ENCODE measurements around the gene PTAFR.
A peak's percentile ranks its signal among the peaks of the same experiment; 100 is the strongest.

The PTAFR gene

DNA sequence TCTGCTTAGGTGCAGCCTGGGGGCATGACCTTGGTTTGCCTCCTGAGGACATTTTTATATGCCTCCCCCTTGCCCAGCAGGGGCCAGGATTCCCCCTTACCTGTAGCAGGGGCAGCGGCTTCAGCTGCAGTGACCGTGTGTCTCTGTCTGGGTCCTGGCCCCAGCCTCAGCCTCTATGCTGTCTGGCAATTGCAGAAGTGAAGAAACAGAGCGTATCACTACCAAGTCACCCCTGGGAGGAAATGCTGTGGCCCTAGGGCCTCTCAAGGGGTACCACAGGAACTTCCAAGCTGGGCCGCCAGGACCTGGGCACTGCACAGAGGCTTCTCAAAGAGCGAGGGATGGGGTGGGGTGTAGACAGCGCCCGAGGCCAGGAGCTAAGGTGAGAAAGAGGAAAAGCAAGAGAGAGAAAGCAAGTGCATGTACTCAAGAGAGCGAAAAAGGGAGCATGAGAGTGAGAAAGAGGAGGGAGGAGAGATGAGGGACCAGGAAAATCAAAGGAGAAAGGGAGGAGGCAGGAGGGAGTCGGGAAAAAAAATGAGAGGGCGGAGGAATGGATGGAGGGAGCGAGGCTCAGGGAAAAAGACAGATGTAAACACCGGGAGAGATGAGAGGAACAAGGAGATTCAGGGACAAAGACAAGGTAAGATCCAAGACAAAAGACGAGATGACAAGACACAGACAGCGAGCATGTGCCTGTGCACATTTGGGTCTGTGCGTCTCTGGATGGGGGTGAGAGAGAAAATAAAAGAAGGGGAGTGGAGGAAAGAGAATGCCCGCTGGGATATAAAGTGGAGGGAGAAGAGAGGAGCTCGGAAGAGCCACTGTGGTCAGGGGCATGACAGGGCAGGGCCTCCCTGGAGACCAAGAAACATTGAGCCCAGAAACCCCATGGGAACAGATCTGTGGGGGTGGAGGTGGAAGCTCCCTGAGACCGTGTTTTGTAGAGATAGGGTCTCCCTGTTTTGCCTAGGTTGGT, at the start of gene PTAFR:
Gene PTAFR (minus strand): TSS at position 199 of the 979 bp plus-strand sequence. CDS start 25,669 bp downstream, outside the sequence.
- Mint-ChIP-seq H3K4me3 (peak within 1 kb of the TSS; percentile 82), H3K27ac (peak within 1 kb of the TSS; percentile 73), H3K4me1 (peaks cover 81% of the 10 kb centered on the region), H3K36me3 (no peaks in the 10 kb centered on the region), H3K27me3 (no peaks in the 10 kb centered on the region), H3K9me3 (no peaks in the 10 kb centered on the region)
- peak; percentile 87 for ATAC-seq

DNA sequence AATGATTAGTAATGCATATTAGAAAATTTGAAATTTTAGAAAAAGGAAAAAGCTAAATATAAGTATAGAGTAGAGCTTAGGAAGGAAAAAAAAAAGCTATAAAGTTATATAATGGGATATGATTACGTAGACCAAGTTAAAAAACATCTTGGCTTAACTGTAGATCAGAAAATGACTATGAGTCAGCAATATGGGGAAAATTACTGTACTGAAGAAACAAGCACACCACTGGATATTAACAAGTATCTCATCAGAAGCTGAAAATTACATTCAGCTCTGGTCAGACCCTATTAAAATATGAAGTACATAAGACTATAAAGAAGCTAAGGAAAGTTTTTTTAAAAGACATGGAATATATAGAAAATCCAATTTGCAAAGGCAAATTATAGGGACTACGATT, 36.8 kb upstream of the PTAFR start:
- H3K27ac Mint-ChIP-seq: no peak overlapping the region
- H3K9me3 Mint-ChIP-seq: no peaks in the 10 kb centered on the region
- no peaks in the 10 kb centered on the region for H3K27me3 Mint-ChIP-seq
- peaks cover 24% of the 10 kb centered on the region for H3K36me3 Mint-ChIP-seq
- ATAC-seq: no peak
- H3K4me1 Mint-ChIP-seq: peaks cover 6% of the 10 kb centered on the region
- H3K4me3 Mint-ChIP-seq: no peak overlapping the region

DNA sequence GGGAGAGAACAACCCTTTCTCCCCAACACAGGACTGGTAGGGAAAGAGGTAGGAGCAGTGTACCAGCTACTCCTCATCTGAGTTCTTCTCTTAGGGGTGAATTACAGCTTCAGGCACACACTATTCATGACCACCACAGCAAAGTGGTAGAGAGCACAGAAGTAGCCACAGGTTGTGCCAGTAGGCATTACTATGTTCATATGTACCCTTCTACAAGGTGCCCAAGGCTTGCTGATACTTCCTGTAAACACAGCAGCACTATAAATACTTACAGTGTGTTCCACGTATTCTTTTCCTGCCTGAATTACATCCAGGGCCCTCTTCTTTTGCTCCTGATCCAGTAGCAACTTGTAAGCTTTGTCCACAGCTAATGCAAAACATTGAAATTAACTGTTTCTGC, 33.2 kb upstream of the PTAFR start:
- no peak for ATAC-seq
- no peak overlapping the region for H3K27ac Mint-ChIP-seq
- no peaks in the 10 kb centered on the region for H3K27me3 Mint-ChIP-seq
- peaks cover 30% of the 10 kb centered on the region for H3K36me3 Mint-ChIP-seq
- H3K9me3 Mint-ChIP-seq: no peaks in the 10 kb centered on the region
- no peak overlapping the region for H3K4me3 Mint-ChIP-seq
- peaks cover 6% of the 10 kb centered on the region for H3K4me1 Mint-ChIP-seq

DNA sequence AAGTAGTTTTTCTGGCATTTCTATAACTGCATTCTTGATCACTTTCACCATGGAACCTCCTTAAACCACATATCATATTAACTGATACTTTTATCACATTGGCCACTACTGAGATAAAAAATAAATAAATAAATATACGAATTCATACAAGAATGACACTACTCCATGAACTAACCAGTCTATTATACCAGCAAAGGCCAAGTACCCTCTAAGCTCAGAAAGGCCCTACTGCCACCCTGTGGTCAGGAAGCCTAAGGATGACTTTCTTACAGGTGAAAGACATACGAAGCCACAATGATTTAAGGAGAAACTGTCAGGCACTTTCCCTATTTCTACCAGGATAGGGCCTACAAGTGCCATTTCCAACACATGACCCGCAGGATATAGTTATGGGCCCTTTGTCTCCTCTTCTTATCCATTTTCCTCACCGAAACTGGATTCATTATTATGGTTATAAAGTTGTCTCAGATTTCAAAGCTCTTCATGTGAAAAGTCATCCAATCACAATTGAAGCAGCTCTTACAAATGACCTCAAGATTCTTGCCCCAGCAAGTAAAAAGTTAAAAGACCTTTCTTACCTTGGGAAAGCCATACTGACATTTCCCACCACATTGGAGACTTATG, 32.4 kb upstream of the PTAFR start:
- Mint-ChIP-seq H3K9me3 (no peaks in the 10 kb centered on the region), H3K27ac (peak overlapping the region; percentile 19), H3K4me1 (peaks cover 6% of the 10 kb centered on the region), H3K27me3 (no peaks in the 10 kb centered on the region), H3K4me3 (no peak overlapping the region), H3K36me3 (peaks cover 37% of the 10 kb centered on the region)
- peak; percentile 70 for ATAC-seq

GRCh38 chr1:28205243-28205642, 28.8 kb upstream of the PTAFR start:
- Mint-ChIP-seq H3K27ac (no peak overlapping the region), H3K4me1 (peaks cover 17% of the 10 kb centered on the region), H3K36me3 (peaks cover 47% of the 10 kb centered on the region)

GRCh38 chr1:28200234-28200873, 23.9 kb upstream of the PTAFR start:
- no peaks in the 10 kb centered on the region for H3K27me3 Mint-ChIP-seq
- no peak for ATAC-seq
- peak overlapping the region; percentile 85 for H3K27ac Mint-ChIP-seq
- H3K9me3 Mint-ChIP-seq: peaks cover 3% of the 10 kb centered on the region
- H3K4me3 Mint-ChIP-seq: peak overlapping the region; percentile 4
- peaks cover 23% of the 10 kb centered on the region for H3K4me1 Mint-ChIP-seq
- peaks cover 59% of the 10 kb centered on the region for H3K36me3 Mint-ChIP-seq

More at GRCh38 chr1:28205243-28205642, 28.8 kb upstream of the PTAFR start:
- Mint-ChIP-seq H3K4me3 (no peak overlapping the region), H3K9me3 (no peaks in the 10 kb centered on the region), H3K27me3 (no peaks in the 10 kb centered on the region)
- ATAC-seq: no peak

- Mint-ChIP-seq H3K27me3 (no peaks in the 10 kb centered on the region), H3K27ac (peak overlapping the region; percentile 85), H3K4me3 (peak overlapping the region; percentile 69), H3K4me1 (peaks cover 23% of the 10 kb centered on the region), H3K36me3 (peaks cover 56% of the 10 kb centered on the region), H3K9me3 (peaks cover 3% of the 10 kb centered on the region)
- peak; percentile 96 for ATAC-seq
Observed at GRCh38 chr1:28199328-28200233, 23.1 kb upstream of the PTAFR start.

DNA sequence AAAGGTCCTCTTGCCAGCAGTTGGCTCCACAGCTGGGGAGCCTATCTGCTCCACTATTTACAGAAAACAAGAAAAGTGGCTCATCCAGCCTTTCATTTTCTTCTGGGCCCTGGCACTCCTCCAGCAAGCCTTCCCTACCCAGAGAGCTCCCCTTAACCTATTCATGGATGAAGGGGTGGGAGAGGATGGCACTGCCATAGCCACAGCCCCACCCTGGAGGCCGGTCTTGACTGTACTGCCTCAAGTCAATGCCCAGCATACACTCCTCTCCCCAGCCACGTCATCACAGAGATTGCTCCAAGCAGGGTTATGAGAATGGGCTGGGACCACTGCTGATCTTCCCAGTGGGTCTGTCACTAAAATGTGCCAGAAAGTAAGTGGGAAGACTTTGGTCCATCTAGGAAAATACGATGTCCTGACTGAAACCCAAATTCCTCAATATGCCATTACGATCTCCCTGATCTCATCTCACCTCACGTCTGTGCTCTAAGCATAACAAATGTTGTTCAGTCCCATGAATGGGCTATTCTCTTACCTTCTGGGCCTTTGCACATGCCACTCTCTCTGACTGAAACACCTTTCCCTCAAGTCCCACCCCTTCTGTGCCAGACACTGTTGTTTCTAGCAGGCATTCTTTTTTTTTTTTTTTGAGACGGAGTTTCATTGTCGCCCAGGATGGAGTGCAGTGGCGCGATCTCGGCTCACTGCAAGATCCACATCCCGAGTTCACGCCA, 21.4 kb upstream of the PTAFR start:
- no peaks in the 10 kb centered on the region for H3K27me3 Mint-ChIP-seq
- no peak overlapping the region for H3K4me3 Mint-ChIP-seq
- no peak for ATAC-seq
- H3K36me3 Mint-ChIP-seq: peaks cover 45% of the 10 kb centered on the region
- H3K27ac Mint-ChIP-seq: no peak overlapping the region
- H3K4me1 Mint-ChIP-seq: peaks cover 23% of the 10 kb centered on the region
- H3K9me3 Mint-ChIP-seq: peaks cover 3% of the 10 kb centered on the region

DNA sequence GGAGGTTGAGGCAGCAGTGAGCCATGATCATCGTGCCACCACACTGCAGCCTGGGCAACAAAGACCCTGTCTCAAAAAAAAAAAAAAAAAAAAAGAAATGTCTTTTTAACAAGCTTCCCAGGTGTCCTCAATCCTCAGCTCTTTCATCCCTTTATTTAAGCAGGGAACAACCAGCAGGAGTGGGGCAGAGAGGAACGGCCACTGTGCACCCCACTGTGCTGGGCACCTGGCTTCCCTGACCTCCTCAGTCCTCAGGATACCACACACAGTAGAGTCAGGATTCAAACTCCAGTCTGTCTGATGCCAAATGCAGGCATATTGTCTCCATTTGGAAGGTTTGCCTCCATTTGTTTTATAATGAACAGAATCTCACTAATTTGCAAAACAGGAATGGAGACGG, 19.8 kb upstream of the PTAFR start:
- peaks cover 23% of the 10 kb centered on the region for H3K4me1 Mint-ChIP-seq
- H3K27ac Mint-ChIP-seq: no peak overlapping the region
- ATAC-seq: no peak

DNA sequence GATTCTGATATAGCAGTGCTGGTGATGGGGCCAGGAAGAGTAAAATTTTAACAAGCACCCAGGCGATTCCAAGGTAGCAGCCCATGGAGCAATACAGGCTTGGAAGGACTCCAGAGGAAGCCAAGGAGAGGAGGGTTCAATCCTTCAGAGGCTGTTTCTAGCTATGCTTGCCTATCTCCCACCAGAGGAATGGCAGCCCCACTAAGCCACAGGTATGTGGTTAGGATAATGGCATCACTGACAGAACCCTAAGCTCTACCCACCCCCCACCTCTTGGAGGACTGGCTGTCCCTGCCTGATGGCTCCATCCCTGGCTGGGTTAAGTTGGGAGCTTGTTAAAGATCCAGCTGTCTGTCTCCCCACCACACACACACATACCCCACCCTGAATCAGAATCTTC, 19.3 kb upstream of the PTAFR start:
- Mint-ChIP-seq H3K4me1 (peaks cover 17% of the 10 kb centered on the region), H3K4me3 (no peak overlapping the region), H3K27me3 (no peaks in the 10 kb centered on the region), H3K36me3 (peaks cover 38% of the 10 kb centered on the region), H3K9me3 (peaks cover 3% of the 10 kb centered on the region), H3K27ac (no peak overlapping the region)
- no peak for ATAC-seq

More for the DNA sequence above, 19.8 kb upstream of the PTAFR start:
- H3K4me3 Mint-ChIP-seq: no peak overlapping the region
- peaks cover 44% of the 10 kb centered on the region for H3K36me3 Mint-ChIP-seq
- H3K9me3 Mint-ChIP-seq: peaks cover 3% of the 10 kb centered on the region
- no peaks in the 10 kb centered on the region for H3K27me3 Mint-ChIP-seq

DNA sequence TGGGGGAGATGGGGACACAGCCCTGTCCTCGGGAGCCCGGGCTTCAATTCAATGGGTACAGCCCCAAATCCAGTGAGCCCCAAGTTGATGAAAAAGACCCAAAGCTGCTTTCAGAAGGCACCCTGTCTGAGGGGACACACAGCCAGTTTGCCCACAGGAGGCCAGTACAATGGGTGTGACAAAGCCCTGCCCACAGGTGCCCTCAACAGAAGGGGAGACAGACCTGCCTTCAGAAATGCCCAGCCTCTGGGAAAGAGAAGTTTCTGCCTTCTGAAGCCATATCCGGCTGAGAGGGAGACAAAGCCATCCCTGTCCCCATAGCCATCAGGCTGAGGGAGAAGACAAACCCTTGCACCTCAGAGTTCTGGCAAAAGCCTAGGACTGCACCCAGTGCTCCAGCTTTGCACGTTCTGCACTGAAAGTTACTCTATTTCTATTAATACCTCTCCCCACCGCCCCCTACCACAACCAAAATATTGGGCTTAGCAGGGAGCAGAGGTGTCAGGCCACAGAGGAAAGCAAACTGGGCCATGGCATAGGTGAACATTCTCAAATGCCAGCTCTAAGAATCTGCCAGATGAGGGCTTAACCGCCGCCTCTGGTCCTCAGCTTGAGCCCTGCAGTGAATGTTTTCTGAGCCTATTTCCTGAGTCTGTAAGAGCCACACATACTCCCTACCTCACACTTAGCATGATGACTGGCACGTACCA, 18.0 kb upstream of the PTAFR start:
- H3K9me3 Mint-ChIP-seq: peaks cover 3% of the 10 kb centered on the region
- no peak overlapping the region for H3K4me3 Mint-ChIP-seq
- H3K27ac Mint-ChIP-seq: no peak overlapping the region
- peaks cover 28% of the 10 kb centered on the region for H3K36me3 Mint-ChIP-seq
- peaks cover 5% of the 10 kb centered on the region for H3K4me1 Mint-ChIP-seq
- H3K27me3 Mint-ChIP-seq: no peaks in the 10 kb centered on the region
- no peak for ATAC-seq

GRCh38 chr1:28193701-28194161, 17.2 kb upstream of the PTAFR start:
- H3K27me3 Mint-ChIP-seq: no peaks in the 10 kb centered on the region
- H3K27ac Mint-ChIP-seq: no peak overlapping the region
- peaks cover 21% of the 10 kb centered on the region for H3K36me3 Mint-ChIP-seq
- no peaks in the 10 kb centered on the region for H3K4me1 Mint-ChIP-seq
- no peak overlapping the region for H3K4me3 Mint-ChIP-seq
- no peak for ATAC-seq
- no peaks in the 10 kb centered on the region for H3K9me3 Mint-ChIP-seq

- Mint-ChIP-seq H3K27ac (no peak overlapping the region), H3K9me3 (no peaks in the 10 kb centered on the region), H3K4me1 (no peaks in the 10 kb centered on the region), H3K27me3 (no peaks in the 10 kb centered on the region), H3K36me3 (peaks cover 8% of the 10 kb centered on the region), H3K4me3 (no peak overlapping the region)
- no peak for ATAC-seq
Observed at GRCh38 chr1:28190996-28191645, 14.6 kb upstream of the PTAFR start.
